ENCODE results near the gene NRG2.

GRCh38 chr5:140007311-140007710, 35.8 kb downstream of the NRG2 start:
- no peak for TF ChIP-seq CTCF (conservative IDR thresholded peaks at IDR 0.05; ENCODE audit: low read depth, low read length)
- TF ChIP-seq EZH2 (IDR thresholded peaks at IDR 0.05; ENCODE audit: borderline replicate concordance, low read depth, low read length, poor library complexity, severe bottlenecking), result no peak
